AG10803 (cell line): Measurements from ENCODE around the gene STAT4.

Experiments used
- DNase-seq: peaks from one replicate; pipeline ENCODE4 v3.0.0; 2010; ENCODE audit warnings: low read depth
- H3K4me3 ChIP-seq: 2 replicates; pipeline ENCODE4 v1.5.1; 2011; ENCODE audit warnings: mild to moderate bottlenecking, low read length, control low read depth
- TF ChIP-seq, protein P1 (sequence below): conservative IDR thresholded peaks from 2 replicates; pipeline ENCODE4 v1.5.1; 2011; ENCODE audit warnings: mild to moderate bottlenecking, low read length, control low read depth, inconsistent platforms

The STAT4 gene

DNA sequence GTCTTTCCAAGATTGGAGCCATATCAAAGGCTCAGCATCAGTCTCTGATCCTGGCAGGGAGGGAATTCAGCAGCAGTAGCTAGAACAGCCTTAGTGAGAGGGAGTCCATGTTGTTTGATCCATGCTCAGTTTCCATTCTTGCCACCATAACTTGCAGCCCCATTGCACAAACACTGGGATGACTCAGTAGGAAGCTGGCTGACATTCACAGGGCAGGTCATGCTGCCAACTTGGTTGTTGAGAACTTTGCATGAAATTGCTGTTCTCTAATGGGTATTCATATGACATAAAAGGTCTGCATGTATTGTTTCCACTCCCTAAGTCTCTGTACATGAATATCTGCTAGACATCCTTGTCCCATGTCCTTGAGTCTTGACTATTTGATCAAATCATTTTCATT is 29.9 kb upstream of the STAT4 start:
- TF ChIP-seq, protein P1, sequence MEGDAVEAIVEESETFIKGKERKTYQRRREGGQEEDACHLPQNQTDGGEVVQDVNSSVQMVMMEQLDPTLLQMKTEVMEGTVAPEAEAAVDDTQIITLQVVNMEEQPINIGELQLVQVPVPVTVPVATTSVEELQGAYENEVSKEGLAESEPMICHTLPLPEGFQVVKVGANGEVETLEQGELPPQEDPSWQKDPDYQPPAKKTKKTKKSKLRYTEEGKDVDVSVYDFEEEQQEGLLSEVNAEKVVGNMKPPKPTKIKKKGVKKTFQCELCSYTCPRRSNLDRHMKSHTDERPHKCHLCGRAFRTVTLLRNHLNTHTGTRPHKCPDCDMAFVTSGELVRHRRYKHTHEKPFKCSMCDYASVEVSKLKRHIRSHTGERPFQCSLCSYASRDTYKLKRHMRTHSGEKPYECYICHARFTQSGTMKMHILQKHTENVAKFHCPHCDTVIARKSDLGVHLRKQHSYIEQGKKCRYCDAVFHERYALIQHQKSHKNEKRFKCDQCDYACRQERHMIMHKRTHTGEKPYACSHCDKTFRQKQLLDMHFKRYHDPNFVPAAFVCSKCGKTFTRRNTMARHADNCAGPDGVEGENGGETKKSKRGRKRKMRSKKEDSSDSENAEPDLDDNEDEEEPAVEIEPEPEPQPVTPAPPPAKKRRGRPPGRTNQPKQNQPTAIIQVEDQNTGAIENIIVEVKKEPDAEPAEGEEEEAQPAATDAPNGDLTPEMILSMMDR, result no peak
- no peak overlapping the region for H3K4me3 ChIP-seq
- DNase-seq, result peak; percentile 70

DNA sequence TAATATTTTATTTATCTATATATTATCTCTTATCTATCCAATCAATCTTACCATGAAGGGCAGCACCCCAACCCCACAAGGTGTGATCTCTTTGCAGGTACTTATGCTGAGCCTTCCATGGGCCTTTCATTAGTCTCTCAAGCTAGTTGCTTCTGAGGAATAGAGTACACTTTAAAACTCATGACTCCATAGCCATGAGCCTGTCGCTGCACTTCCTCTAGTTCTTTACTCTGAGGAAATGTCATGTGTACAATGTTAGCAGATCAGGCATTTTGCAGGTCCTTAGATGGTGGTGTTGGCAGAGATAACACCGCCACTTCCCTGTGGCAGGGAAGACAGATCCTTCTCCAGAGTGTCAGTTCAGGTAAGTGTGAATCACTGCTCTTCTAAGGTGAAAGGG is 29.5 kb upstream of the STAT4 start:
- TF ChIP-seq, protein P1, result no peak
- DNase-seq, result no peak
- no peak overlapping the region for H3K4me3 ChIP-seq

GRCh38 chr2:191178806-191179514 is 28.2 kb upstream of the STAT4 start:
- DNase-seq, result peak; percentile 97
- TF ChIP-seq, protein P1, result no peak
- H3K4me3 ChIP-seq, result no peak overlapping the region

DNA sequence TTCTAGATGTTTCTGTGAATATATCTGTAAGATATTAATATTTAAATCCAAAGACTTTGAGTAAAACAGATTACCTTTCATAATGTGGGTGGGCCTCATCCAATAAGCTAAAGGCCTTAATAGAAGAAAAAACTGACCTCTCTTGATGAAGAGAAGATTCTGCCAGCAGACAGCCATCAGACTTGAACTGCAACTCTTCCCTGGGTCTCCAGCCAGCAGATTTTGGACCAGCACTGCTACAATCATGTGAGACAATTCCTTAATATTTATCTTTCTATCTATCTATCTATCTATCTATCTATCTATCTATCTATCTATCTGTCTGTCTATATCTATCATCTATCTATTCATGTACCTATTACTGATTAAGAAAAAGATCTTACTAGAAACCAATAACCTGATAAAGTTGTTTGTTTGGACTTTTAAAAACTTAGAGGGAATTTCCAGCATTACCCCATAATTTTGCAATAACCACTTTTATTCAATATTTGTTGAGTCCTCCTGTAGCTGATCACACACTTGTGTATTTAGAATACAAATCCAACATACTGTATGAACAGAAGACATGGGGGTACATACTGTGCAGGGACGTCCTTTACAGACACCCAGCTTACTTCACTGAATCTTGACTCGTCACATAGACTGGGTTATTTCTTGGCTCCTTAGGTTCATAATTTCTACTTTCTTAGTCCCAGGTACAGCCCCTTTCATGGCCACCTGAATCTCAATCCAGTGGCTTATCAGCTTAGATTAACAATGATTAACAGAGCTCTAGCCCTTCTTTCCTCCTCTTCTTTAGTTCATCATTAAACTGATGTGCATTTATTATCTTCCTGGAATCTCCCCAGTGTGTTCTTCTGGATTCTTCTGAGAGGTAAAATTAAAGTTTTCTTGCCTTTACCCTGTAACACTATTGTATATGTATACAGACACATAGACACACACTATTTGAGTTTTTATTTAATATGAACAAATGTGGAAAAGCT is 27.2 kb upstream of the STAT4 start:
- DNase-seq, result no peak
- TF ChIP-seq, protein P1, result no peak
- H3K4me3 ChIP-seq, result no peak overlapping the region

DNA sequence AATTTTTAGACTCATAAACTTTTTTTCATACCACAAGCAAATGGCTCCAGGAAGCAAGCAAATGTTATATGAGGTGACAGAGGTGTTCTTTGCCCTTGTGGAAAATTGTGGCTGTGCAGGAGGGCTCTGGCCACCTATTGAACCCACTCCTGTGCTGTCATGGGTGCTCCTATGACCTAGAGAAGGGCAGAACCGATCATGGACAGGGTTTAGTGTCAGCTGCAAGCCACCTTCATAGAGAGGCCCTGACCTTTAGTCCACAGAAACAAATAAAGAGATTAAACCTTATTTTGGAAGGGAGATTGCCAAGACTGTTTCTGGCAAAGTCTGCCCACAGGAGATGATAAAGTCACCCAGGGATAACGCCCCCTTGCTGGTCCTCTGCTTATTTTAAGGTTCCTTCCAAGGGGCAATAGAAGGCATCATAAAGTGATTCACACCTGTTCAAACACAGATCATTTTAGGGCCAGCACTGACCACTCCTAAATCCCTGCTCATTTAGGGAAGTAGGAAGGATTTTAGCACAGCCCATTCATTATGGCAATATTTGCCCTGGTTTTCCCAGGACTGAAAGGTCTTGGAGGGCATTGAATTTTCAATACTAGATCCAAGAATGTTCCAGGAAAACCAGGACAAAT is 26.1 kb upstream of the STAT4 start:
- TF ChIP-seq, protein P1, result no peak
- no peak for DNase-seq
- no peak overlapping the region for H3K4me3 ChIP-seq

DNA sequence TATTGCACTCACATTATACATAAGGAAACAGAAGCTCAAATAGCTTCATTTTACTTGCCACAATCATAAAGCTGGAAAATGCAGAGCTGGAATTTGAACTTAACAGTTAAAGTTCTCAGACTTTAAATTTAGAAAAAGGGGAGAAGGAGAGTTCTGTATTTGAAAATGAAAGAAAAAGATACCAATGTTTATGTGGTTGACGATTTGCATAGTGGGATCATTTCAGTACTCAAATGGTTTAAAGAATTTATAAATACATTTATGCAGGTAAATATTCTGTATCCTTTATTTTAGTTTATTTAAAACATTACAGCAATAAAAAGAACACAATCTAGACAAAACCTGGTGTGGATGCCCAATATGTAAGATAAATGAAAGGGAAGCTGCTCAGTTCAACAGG is 25.5 kb upstream of the STAT4 start:
- no peak overlapping the region for H3K4me3 ChIP-seq
- no peak for DNase-seq
- TF ChIP-seq, protein P1, result no peak
